Smooth muscle cell (in vitro differentiated cells): ENCODE data around the gene CA5A. TPM values are rescaled to one million over a fixed set of nuclear protein-coding genes. Genes with fewer than 3 reads are reported as not detected.

Experiments used
- DNase-seq: peaks from one replicate; lab custom pipeline; 2025; ENCODE audit not compliant: unreplicated experiment; lab: John Stamatoyannopoulos, UW
- H2AFZ ChIP-seq: fragments of 200-600 bp; sonication (generic); 2 replicates; pipeline ENCODE4 v1.6.0; 2016; ENCODE audit warnings: antibody characterized with exemption, low read depth, mild to moderate bottlenecking
- H3F3A ChIP-seq: fragments of 200-600 bp; sonication (generic); 2 replicates; pipeline ENCODE4 v1.6.0; 2017; ENCODE audit warnings: antibody characterized with exemption, low read depth
- H3K27ac ChIP-seq: fragments of 200-600 bp; sonication (generic); 2 replicates; pipeline ENCODE4 v1.5.1; 2016; ENCODE audit warnings: low read depth, mild to moderate bottlenecking
- H3K27me3 ChIP-seq: fragments of 200-600 bp; sonication (generic); 2 replicates; pipeline ENCODE4 v1.6.1; 2016; ENCODE audit warnings: low read depth, mild to moderate bottlenecking
- H3K36me3 ChIP-seq: fragments of 200-600 bp; sonication (generic); 2 replicates; pipeline ENCODE4 v1.5.1; 2016; ENCODE audit warnings: low read depth
- H3K4me1 ChIP-seq: fragments of 200-600 bp; sonication (generic); 2 replicates; pipeline ENCODE4 v1.5.1; 2016; ENCODE audit warnings: low read depth
- H3K4me2 ChIP-seq: fragments of 200-600 bp; sonication (generic); 2 replicates; pipeline ENCODE4 v1.6.0; 2016; ENCODE audit warnings: mild to moderate bottlenecking
- H3K4me3 ChIP-seq: fragments of 200-600 bp; sonication (generic); 2 replicates; pipeline ENCODE4 v1.5.1; 2016; ENCODE audit warnings: mild to moderate bottlenecking
- H3K79me2 ChIP-seq: fragments of 200-600 bp; sonication (generic); 2 replicates; pipeline ENCODE4 v1.6.0; 2016; ENCODE audit warnings: low read depth, mild to moderate bottlenecking
- H3K9ac ChIP-seq: fragments of 200-600 bp; sonication (generic); 2 replicates; pipeline ENCODE4 v1.6.0; 2016; ENCODE audit warnings: low read depth
- H3K9me3 ChIP-seq: fragments of 200-600 bp; sonication (generic); replicated peaks from 2 replicates; pipeline ENCODE4 v1.5.1; 2016; ENCODE audit warnings: low read depth
- H4K20me1 ChIP-seq: fragments of 200-600 bp; sonication (generic); 2 replicates; pipeline ENCODE4 v1.6.0; 2016; ENCODE audit warnings: low read depth
- CTCF ChIP-seq: fragments of 200-600 bp; sonication (generic); IDR thresholded peaks from 2 replicates; pipeline ENCODE4 v1.5.1; 2017; ENCODE audit warnings: borderline replicate concordance, mild to moderate bottlenecking, antibody characterized with exemption; ENCODE audit not compliant: insufficient read depth, poor library complexity, severe bottlenecking
- WGBS: methylation state at CpG from one replicate; pipeline ENCODE4 v1.1.7; 2016; ENCODE audit warnings: low lambda C conversion rate; 5-methylcytosine and 5-hydroxymethylcytosine counted together
- polyA plus RNA-seq: library from polyadenylated mRNA; unstranded; fragments of >200 nt; fragmentation: Nextera tagmentation; extraction: Ambion mirVana; gene quantifications from 2 replicates; pipeline ENCODE4 v1.2.1, GENCODE V29; 2016
- total RNA-seq: library from RNA; depleted of rRNA; stranded (reverse); fragments of >200 nt; gene quantifications from 2 replicates; pipeline ENCODE4 v1.2.3, GENCODE V29; 2014

The CA5A gene
- total and polyA plus RNA-seq, 2 experiments from 2014 or later, result not detected

- H3K4me1 ChIP-seq, result no peaks in the 10 kb centered on the region
- H3K9ac ChIP-seq, result no peak overlapping the region
- H2AFZ ChIP-seq, result no peak overlapping the region
- H3K9me3 ChIP-seq, result no peaks in the 10 kb centered on the region
- no peaks in the 10 kb centered on the region for H4K20me1 ChIP-seq
- no peaks in the 10 kb centered on the region for H3K27me3 ChIP-seq
- no peak for TF ChIP-seq CTCF
- WGBS, result 85% methylated on average over 14 of the region's 14 CpGs
- no peak overlapping the region for H3K27ac ChIP-seq
- no peaks in the 10 kb centered on the region for H3K36me3 ChIP-seq
- no peak overlapping the region for H3K4me2 ChIP-seq
- no peaks in the 10 kb centered on the region for H3F3A ChIP-seq
- H3K4me3 ChIP-seq, result no peak overlapping the region
- no peak for DNase-seq
- no peaks in the 10 kb centered on the region for H3K79me2 ChIP-seq
Observed at GRCh38 chr16:87922250-87922871, 14.0 kb downstream of the CA5A start.

DNA sequence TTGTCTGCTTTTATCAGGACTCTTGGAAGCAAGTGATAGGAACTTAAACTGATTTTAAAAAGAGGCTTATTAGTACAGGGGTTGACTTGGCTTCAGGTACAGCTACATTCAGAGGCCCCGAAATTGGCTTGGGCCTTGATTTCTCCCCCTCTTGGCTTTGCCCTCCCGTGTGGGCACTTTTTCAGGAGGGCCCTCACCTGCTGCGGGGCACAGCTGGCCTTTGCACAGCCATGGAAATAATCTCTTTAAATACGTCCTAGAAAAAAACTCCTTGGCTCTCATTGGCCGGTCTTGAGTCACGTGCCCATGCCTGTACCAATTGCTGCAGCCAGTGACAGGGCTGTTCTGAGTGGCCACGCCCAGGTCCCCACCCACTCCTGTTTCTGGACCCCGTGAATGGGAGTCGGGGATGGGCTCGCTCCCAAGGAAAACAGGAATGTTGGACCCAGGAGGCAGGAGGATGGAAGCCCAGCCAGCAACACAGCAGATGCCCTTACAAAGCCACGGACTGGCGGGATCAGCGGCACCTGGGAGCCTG is 15.0 kb downstream of the CA5A start:
- 91% methylated on average over 13 of the region's 13 CpGs for WGBS
- TF ChIP-seq CTCF, result no peak
- Histone ChIP-seq H3K4me2 (no peak overlapping the region), H4K20me1 (no peaks in the 10 kb centered on the region), H3K4me1 (no peaks in the 10 kb centered on the region), H3K9ac (no peak overlapping the region), H2AFZ (no peak overlapping the region), H3K4me3 (no peak overlapping the region), H3F3A (no peaks in the 10 kb centered on the region), H3K27me3 (no peaks in the 10 kb centered on the region), H3K9me3 (no peaks in the 10 kb centered on the region), H3K79me2 (no peaks in the 10 kb centered on the region), H3K27ac (no peak overlapping the region), H3K36me3 (no peaks in the 10 kb centered on the region)
- no peak for DNase-seq

- Histone ChIP-seq H3K9ac (no peak overlapping the region), H4K20me1 (no peaks in the 10 kb centered on the region), H3F3A (no peaks in the 10 kb centered on the region), H3K27me3 (no peaks in the 10 kb centered on the region), H3K4me3 (no peak overlapping the region), H3K9me3 (no peaks in the 10 kb centered on the region), H3K79me2 (no peaks in the 10 kb centered on the region), H2AFZ (no peak overlapping the region), H3K36me3 (no peaks in the 10 kb centered on the region), H3K27ac (no peak overlapping the region), H3K4me2 (no peak overlapping the region), H3K4me1 (no peaks in the 10 kb centered on the region)
- WGBS, result 83% methylated on average over 10 of the region's 10 CpGs
- no peak for DNase-seq
- TF ChIP-seq CTCF, result no peak
Observed at GRCh38 chr16:87919681-87919994, 16.7 kb downstream of the CA5A start.
